MM.1S (cell line): ENCODE data around the gene TNRC18.

Source experiments
- DNase-seq: peaks from one replicate; pipeline ENCODE4 v3.0.0-alpha.2; 2015
- H2AFZ ChIP-seq: fragments of 300-600 bp; sonication (generic); 2 replicates; pipeline ENCODE4 v1.6.0; 2016; ENCODE audit warnings: antibody characterized with exemption, low read length
- H3F3A ChIP-seq: fragments of 300-600 bp; sonication (generic); 2 replicates; pipeline ENCODE4 v1.6.1; 2016; ENCODE audit warnings: mild to moderate bottlenecking, antibody characterized with exemption, low read length, moderate library complexity, mixed read lengths; ENCODE audit not compliant: insufficient read depth
- H3K27ac ChIP-seq: fragments of 300-600 bp; sonication (generic); 2 replicates; pipeline ENCODE4 v1.5.1; 2016; ENCODE audit warnings: mild to moderate bottlenecking, low read length
- H3K27me3 ChIP-seq: fragments of 300-600 bp; sonication (generic); replicated peaks from 2 replicates; pipeline ENCODE4 v1.6.0; 2016; ENCODE audit warnings: low read length; ENCODE audit not compliant: insufficient read depth
- H3K36me3 ChIP-seq: fragments of 300-600 bp; sonication (generic); replicated peaks from 2 replicates; pipeline ENCODE4 v1.6.1; 2016; ENCODE audit warnings: mild to moderate bottlenecking, low read length, mixed read lengths; ENCODE audit not compliant: insufficient read depth
- H3K4me1 ChIP-seq: fragments of 300-600 bp; sonication (generic); 2 replicates; pipeline ENCODE4 v1.6.1; 2016; ENCODE audit warnings: low read length, mixed read lengths
- H3K4me2 ChIP-seq: fragments of 300-600 bp; sonication (generic); 2 replicates; pipeline ENCODE4 v1.6.0; 2016; ENCODE audit warnings: low read depth, low read length
- H3K4me3 ChIP-seq: fragments of 300-600 bp; sonication (generic); 2 replicates; pipeline ENCODE4 v1.5.1; 2016; ENCODE audit warnings: low read length, mixed read lengths
- H3K79me2 ChIP-seq: fragments of 300-600 bp; sonication (generic); 2 replicates; pipeline ENCODE4 v1.6.1; 2016; ENCODE audit warnings: mixed run types, low read length, mixed read lengths
- H3K9ac ChIP-seq: fragments of 300-600 bp; sonication (generic); 2 replicates; pipeline ENCODE4 v1.6.1; 2016; ENCODE audit warnings: low read length, mixed read lengths
- H3K9me2 ChIP-seq: fragments of 300-600 bp; sonication (generic); replicated peaks from 2 replicates; pipeline ENCODE4 v1.6.1; 2016; ENCODE audit warnings: mild to moderate bottlenecking, low read length, mixed read lengths; ENCODE audit not compliant: insufficient read depth
- H3K9me3 ChIP-seq: fragments of 300-600 bp; sonication (generic); replicated peaks from 2 replicates; pipeline ENCODE4 v1.6.1; 2016; ENCODE audit warnings: mild to moderate bottlenecking, low read length, mixed read lengths; ENCODE audit not compliant: insufficient read depth
- H4K20me1 ChIP-seq: fragments of 300-600 bp; sonication (generic); 2 replicates; pipeline ENCODE4 v1.6.1; 2016; ENCODE audit warnings: mild to moderate bottlenecking, low read length, moderate library complexity, mixed read lengths; ENCODE audit not compliant: insufficient read depth
- CTCF ChIP-seq: fragments of 300-600 bp; sonication (generic); IDR thresholded peaks from 2 replicates; pipeline ENCODE4 v1.5.1; 2016; ENCODE audit warnings: antibody characterized with exemption, low read length, mixed read lengths
- EZH2 ChIP-seq: fragments of 300-600 bp; sonication (generic); optimal IDR thresholded peaks from 2 replicates; pipeline ENCODE3; 2017; ENCODE audit warnings: low read depth, mild to moderate bottlenecking, antibody characterized with exemption, low read length, mixed read lengths
- EZH2phosphoT487 ChIP-seq: fragments of 300-600 bp; sonication (generic); IDR thresholded peaks from 2 replicates; pipeline ENCODE4 v1.6.1; 2018; ENCODE audit warnings: antibody characterized with exemption, low read length

Gene TNRC18

GRCh38 chr7:5462216-5462615 lies 38.6 kb upstream of the TNRC18 start:
- no peaks in the 10 kb centered on the region for H3K79me2 ChIP-seq
- no peaks in the 10 kb centered on the region for H4K20me1 ChIP-seq
- no peak for DNase-seq
- no peak overlapping the region for H3K4me2 ChIP-seq
- no peaks in the 10 kb centered on the region for H3K36me3 ChIP-seq
- H3K9me3 ChIP-seq = no peaks in the 10 kb centered on the region
- H3K27me3 ChIP-seq = no peaks in the 10 kb centered on the region
- H3K9ac ChIP-seq = no peak overlapping the region
- no peak overlapping the region for H3K27ac ChIP-seq
- no peaks in the 10 kb centered on the region for H3K9me2 ChIP-seq
- TF ChIP-seq EZH2 (no peak), CTCF (no peak), EZH2phosphoT487 (no peak)
- H3K4me1 ChIP-seq = no peaks in the 10 kb centered on the region
- no peak overlapping the region for H3K4me3 ChIP-seq
- H2AFZ ChIP-seq = no peak overlapping the region
- H3F3A ChIP-seq = no peaks in the 10 kb centered on the region

- H3K9me2 ChIP-seq = no peaks in the 10 kb centered on the region
- DNase-seq = no peak
- H3K9me3 ChIP-seq = no peaks in the 10 kb centered on the region
- no peaks in the 10 kb centered on the region for H4K20me1 ChIP-seq
- TF ChIP-seq EZH2phosphoT487 (no peak), CTCF (no peak), EZH2 (no peak)
- H2AFZ ChIP-seq = no peak overlapping the region
- no peak overlapping the region for H3K4me2 ChIP-seq
- H3K27ac ChIP-seq = no peak overlapping the region
- no peaks in the 10 kb centered on the region for H3K4me1 ChIP-seq
- no peak overlapping the region for H3K9ac ChIP-seq
- no peaks in the 10 kb centered on the region for H3K79me2 ChIP-seq
- H3K36me3 ChIP-seq = no peaks in the 10 kb centered on the region
- H3F3A ChIP-seq = no peaks in the 10 kb centered on the region
- no peak overlapping the region for H3K4me3 ChIP-seq
- H3K27me3 ChIP-seq = no peaks in the 10 kb centered on the region; the same call in 1 of the 2 replicates
Observed at GRCh38 chr7:5458921-5459480, 35.4 kb upstream of the TNRC18 start.

GRCh38 chr7:5457245-5457735 lies 33.7 kb upstream of the TNRC18 start:
- Histone ChIP-seq H3K79me2 (no peaks in the 10 kb centered on the region), H3K27me3 (no peaks in the 10 kb centered on the region; the same call in 1 of the 2 replicates), H3K9me2 (no peaks in the 10 kb centered on the region), H4K20me1 (no peaks in the 10 kb centered on the region), H2AFZ (no peak overlapping the region), H3K9me3 (no peaks in the 10 kb centered on the region), H3K4me2 (no peak overlapping the region), H3K4me3 (no peak overlapping the region), H3K9ac (no peak overlapping the region), H3K4me1 (no peaks in the 10 kb centered on the region), H3K27ac (no peak overlapping the region), H3K36me3 (no peaks in the 10 kb centered on the region), H3F3A (no peaks in the 10 kb centered on the region)
- TF ChIP-seq CTCF = no peak
- TF ChIP-seq EZH2phosphoT487 = no peak
- TF ChIP-seq EZH2 = no peak
- DNase-seq = no peak
